Measurements from ENCODE around the gene SUGP1.

- TF ChIP-seq CTCF (conservative IDR thresholded peaks at IDR 0.05; ENCODE audit: low read depth, low read length) (no peak), RCOR1 (IDR thresholded peaks at IDR 0.05; ENCODE audit: insufficient replicate concordance, low read length) (no peak), POLR2A (IDR thresholded peaks at IDR 0.05; ENCODE audit: low read depth, low read length) (no peak), RAD21 (IDR thresholded peaks at IDR 0.05; ENCODE audit: low read length) (no peak), MXI1 (IDR thresholded peaks at IDR 0.05; ENCODE audit: borderline replicate concordance, low read depth, low read length) (no peak), CEBPB (IDR thresholded peaks at IDR 0.05; ENCODE audit: low read depth, low read length) (no peak), CHD1 (IDR thresholded peaks at IDR 0.05; ENCODE audit: low read depth, low read length) (no peak), USF2 (IDR thresholded peaks at IDR 0.05; ENCODE audit: low read depth, low read length) (no peak), NFE2L2 (IDR thresholded peaks at IDR 0.05; ENCODE audit: low read depth, low read length) (no peak), ELK1 (IDR thresholded peaks at IDR 0.05; ENCODE audit: borderline replicate concordance, low read depth, low read length) (no peak), RFX5 (IDR thresholded peaks at IDR 0.05; ENCODE audit: low read depth, low read length) (no peak), MAZ (IDR thresholded peaks at IDR 0.05; ENCODE audit: borderline replicate concordance, low read depth, low read length) (no peak)
Measured at GRCh38 chr19:19343762-19344161, 23.5 kb upstream of the SUGP1 start.

Data from IMR-90 (cell line).